GM19043 (cell line): ENCODE measurements around the gene PNPLA5.
"Not testable (repeated sequence)": the region's sequence is repeated elsewhere in the genome, so short reads cannot be mapped to it uniquely, and the experiment has no call there.

Experiments used
- ATAC-seq: cut with Tn5 transposase; IDR thresholded peaks from one replicate; pipeline ENCODE4 v1.9.1; 2021; ENCODE audit warnings: low read depth; ENCODE audit not compliant: unreplicated experiment

The PNPLA5 gene

GRCh38 chr22:43882122-43882767 lies 9.6 kb downstream of the PNPLA5 start:
- ATAC-seq = no peak

DNA sequence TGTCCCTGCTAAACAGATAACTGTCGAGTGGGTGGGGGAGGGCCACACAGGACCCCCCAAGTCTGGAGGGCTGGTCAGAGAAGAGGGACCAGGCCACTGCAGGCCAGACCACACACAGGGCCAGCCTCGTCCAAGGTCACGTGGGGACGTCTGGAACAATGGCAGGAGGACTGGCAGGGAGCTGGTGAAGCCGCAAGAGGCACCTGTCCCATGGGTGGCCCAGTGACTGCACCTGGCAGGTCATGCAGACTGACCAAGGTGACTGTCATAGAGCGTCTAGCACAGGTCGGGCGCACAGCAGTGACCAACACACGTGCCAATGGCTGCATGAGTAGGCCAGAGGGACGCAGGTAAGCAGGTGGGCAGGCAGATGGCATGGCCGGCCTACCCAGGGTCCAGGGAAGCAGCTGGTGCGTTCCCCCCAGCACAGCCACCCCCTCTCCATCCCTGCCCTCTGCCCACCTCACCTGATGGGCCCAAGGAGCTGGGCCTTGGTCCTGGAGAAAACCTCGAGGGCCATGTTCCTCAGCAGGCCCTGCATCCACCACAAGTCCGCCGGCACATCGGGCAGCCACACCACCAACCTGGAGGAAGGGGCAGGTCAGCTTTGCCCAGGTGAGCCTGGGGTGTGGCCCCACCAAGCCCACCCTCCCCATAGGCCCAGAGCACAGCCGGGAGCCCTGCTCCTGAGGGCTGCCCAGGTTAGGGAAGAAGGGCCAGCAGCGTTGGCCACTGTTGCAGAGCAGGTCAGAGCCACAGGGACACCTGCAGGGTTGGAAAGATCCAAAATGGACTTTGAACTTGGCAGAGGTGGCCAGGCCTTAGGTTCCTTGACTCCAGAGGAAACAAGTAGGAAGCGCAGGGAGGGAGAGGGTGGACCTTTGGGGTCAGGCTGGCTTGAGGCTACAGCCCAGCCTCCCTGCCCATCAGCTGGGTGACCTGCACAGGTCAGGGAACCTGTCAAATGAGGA lies 10.4 kb downstream of the PNPLA5 start:
- ATAC-seq = no peak

- no peak for ATAC-seq
Measured at GRCh38 chr22:43880541-43880991, 11.2 kb downstream of the PNPLA5 start.

DNA sequence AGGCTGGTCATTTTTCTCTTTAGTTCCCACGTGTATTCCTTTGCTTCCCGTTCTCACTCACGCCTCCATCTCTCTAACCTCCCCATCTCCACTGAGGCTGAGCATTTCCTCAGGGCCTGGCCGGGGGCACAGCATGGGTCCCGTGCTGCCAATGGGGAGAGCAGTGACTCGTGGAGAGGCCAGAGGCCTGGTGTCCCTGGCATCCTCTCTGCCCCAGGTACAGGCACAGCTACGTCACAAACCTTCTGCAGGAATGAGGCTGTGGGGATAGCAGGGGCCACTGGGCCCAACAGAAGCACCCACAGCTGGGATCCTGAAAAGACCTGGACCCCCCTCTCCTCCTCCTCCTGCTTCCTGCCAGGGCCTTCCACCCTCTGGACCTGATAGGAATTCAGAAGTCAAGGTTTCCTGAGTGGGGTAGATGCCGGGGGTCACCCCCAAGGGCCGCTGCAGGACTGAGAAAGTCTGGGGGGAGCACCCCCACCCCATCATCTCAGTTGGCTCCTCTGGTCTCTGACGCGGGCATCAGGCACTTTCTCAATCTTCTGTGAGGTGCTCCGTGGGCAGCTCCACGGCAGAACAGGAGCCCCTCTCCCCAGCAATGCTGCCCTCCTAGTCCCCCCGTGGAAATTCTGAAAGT lies 11.8 kb downstream of the PNPLA5 start:
- no peak for ATAC-seq

GRCh38 chr22:43878831-43879550 lies 12.8 kb downstream of the PNPLA5 start:
- no peak for ATAC-seq

- no peak for ATAC-seq
Measured at GRCh38 chr22:43878079-43878795, 13.6 kb downstream of the PNPLA5 start.

DNA sequence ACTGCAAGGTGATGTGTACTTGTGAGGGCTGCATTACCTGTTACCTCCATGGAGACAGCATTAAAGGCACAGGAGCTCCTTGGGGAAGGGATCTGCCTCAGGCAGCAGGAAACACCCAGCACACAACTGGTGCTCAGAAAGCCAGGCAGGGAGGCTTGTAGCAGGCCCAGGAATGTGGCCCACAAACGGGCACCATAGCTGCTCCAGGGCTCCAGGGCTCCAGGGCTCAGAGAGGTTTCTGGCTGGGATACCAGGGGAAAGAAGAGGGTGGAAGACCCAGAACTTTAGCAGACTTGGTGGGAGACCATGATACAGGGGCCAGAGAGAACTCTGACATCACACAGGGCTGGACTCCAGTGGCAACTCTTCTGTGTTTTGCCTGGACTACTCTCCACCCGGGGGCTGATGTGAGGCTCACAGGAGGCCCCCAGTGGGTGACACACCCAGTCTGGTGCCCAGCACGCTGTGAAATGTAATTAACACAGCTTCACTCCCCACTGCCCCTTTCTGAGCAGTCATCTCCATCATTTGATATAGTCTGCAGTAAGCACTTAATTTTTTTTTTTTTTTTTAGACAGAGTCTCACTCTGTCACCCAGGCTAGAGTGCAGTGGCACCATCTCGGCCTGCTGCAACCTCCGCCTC lies 14.8 kb downstream of the PNPLA5 start:
- no peak for ATAC-seq

DNA sequence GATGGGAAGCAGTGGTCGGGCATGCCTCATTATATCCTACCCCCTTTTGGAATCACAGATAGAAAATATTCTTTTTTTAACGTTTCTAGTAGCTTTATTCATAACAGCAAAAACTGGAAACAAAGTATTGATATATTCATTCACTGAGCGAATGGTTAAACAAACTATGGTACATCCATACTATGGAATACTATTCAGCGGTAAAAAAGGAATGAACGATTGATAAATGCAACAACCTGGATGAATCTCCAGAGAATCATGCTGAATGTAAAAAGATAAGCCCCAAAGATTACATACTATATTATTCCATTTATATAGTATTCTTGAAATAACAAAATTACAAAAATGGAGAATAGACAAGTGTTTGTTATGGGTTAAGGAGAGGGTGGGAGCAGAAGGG lies 22.0 kb downstream of the PNPLA5 start:
- ATAC-seq = no peak

GRCh38 chr22:43869001-43869400 lies 22.8 kb downstream of the PNPLA5 start:
- not testable (repeated sequence) for ATAC-seq

- ATAC-seq = no peak
Measured at GRCh38 chr22:43867839-43868635, 23.8 kb downstream of the PNPLA5 start.

- no peak for ATAC-seq
Measured at GRCh38 chr22:43862882-43863202, 29.0 kb downstream of the PNPLA5 start.

- ATAC-seq = no peak
Measured at GRCh38 chr22:43862074-43862881, 29.5 kb downstream of the PNPLA5 start, which contains the start of gene SULT4A1. SULT4A1 (minus strand) TSS chr22:43862513; CDS start chr22:43862382, 131 bp downstream.

DNA sequence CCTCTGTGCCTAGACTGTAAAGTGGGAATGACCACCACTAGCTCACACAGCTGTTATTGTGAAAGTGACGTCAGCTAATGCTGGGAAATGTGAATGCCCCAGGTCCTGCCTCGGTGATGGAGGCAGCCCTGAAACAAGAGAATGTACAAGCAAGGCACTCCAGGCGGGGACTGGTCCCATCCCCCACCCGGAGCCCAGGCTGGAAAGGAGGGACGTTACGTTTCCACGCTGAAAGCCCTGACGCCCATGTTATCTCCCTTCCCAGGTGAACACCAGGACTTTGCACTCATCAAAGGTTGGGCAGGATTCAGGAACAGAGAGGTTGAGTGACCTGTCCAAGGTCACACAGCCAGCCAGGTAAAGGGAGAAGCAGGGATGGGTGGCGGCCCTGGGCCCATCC lies 30.3 kb downstream of the PNPLA5 start:
- no peak for ATAC-seq

- ATAC-seq = no peak
Measured at GRCh38 chr22:43860831-43861230, 31.0 kb downstream of the PNPLA5 start.

DNA sequence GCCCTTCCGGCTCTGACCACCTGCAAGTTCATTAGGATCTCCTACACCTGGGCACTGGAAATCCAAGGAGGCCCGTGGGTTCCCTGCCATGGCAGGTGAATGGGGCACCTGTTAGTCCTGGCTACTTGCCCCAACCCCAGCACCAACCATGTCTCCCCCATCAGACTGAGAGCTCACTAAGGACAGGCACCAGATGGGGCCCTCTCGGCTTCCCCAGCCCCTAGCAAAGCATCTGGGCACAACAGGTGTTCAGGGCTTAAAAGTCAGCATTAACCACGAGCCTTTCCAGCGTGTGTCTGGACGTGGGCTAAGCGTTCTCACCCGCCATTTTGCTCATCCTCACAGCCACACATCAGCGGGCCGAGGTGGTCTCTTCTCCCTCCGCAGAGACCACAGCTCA lies 31.7 kb downstream of the PNPLA5 start:
- ATAC-seq = no peak

- no peak for ATAC-seq
Measured at GRCh38 chr22:43859621-43860020, 32.2 kb downstream of the PNPLA5 start.

- no peak for ATAC-seq
Measured at GRCh38 chr22:43859176-43859575, 32.6 kb downstream of the PNPLA5 start.
